ENCODE results near the gene ITGB5.
"Not testable (repeated sequence)": the region's sequence is repeated elsewhere in the genome, so short reads cannot be mapped to it uniquely, and the experiment has no call there.

ITGB5 gene

DNA sequence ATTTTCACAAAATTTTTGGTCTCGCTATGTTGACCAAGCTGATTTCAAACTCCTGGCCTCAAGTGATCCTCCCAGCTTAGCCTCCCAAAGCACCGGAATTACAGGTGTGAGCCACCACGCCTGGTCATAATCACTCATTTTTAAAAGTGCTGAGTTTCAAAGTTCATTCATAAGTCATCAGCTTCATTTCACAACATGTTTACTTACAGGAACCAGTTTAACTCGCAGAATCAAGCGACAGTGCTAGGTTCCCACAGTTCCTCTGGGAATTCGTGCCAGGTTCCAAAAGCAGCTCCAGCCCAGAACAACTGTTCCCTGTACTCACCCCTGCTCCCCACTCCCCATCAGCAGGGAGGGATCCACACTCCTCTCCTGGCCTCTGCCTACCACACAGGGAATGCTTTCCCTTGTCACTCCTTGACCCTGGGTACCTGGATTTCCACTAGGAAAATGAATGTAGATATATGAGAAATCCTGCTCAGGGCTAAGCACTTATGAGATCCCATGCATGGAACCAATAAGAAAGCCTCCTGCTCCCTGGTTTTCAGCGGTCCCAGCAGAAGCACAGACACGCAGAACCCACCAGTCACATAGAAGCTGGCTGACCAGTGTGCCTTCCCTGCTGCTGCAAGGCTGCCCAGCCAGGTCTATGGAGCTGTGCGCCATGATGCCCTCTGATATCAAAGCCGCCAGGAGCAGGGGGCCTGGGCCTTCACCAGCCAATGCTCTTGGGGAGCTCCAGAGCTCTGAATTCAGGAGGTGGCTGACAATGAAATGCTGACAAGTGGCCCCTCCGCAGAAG is 72.3 kb downstream of the ITGB5 start:
- no peak for DNase-seq (ENCODE audit: low read depth)

DNA sequence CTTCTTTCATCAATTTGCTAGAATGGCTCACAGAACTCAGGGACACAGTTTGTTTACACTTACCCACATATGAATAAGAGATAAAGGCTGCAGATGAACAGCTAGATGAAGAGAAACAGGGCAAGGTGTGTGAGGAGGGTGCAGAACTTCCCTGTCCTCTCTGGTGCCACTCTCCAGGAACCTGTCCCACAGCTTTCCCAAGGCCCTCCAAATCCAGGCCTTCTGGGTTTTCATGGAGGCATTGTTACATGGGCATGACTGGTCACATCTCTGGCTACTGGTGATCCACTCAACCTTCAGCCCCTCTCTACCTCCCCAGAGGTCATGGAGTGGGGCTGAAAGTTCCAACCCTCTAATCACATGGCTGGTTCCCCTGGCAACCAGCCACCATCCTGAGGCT is 73.6 kb downstream of the ITGB5 start:
- no peak for DNase-seq (ENCODE audit: low read depth)

DNA sequence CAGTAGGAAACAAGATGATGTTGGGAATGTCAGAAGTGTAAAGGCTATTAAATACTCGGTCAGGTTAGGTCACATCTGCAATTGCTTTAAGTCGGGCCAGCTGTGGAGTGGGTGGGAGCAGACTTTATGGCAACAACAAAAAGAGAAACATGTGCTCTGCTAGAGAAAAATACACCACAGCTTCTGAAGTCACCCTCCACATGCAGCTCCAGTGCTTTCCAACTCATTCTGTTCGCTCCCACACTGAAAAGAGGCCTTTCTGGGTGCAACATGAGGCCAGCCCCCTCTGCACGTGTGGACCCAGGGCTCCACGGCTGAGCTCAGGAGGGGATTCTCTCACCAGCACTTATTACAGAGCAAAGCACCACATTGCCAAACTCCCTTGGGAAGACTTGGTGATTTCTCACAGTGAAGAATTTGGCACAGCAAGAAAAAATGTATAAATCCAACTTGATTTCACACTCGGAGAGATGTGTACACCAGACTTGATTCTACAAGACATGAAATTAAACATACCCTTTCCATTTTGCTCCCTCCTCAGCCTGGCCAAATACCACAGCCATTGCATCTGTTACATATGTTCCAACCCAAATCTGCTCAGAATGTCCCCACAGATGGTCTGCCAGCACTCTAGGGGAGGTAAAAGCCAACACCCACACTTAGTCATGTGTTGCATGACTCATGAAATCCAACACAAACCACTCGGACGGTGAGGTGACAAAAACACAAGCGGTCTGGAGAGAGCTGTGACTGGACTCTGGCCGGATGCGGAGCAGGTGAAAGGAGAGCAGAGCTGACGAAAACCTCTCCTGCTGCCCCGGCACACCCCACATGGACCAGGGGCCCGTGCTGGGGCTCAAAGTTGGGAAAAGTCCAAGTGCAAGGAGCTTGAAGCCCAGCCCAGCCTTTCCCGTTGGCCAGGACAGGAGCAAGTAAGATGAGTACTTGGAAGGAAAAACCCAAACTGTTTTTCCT is 74.6 kb downstream of the ITGB5 start:
- DNase-seq (ENCODE audit: low read depth), result no peak

DNA sequence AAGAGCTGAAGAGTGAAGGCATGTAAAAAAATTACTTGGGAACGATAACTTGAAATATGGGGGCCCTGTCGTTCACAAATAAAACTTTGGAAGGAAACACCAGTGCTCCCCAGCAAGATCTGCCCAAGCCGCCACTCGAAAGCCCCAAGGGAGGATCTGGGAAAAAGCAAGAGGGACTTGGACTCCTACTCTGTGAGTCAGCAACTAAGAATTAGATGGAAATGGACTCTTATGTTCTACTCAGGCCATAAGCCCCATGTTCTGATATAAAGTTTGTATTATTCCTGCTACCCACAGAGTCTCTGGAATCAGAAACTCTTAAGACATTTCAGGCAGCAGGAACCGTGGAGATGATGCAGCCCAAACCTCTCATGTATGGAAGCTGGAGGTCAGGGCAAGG is 75.7 kb downstream of the ITGB5 start:
- DNase-seq (ENCODE audit: low read depth), result no peak

DNA sequence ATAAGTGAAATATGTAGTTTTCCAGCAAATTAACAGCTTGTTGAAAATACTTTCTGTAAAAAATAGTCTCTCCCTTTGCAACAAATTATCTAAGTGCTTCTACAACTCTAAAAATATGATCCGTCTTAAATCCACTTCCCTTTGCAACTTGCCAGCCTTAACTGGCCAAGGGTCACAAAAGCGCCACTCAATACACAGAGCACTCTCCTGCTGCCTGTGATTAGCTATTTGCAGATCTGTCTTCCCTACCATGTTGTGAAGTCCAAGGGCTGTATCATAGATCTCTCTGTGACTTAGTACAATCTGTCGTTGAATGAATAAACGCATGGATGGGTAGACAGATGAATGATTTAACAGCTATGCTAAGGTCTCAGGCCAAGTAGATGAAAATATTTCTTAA is 76.2 kb downstream of the ITGB5 start:
- no peak for DNase-seq (ENCODE audit: low read depth)

DNA sequence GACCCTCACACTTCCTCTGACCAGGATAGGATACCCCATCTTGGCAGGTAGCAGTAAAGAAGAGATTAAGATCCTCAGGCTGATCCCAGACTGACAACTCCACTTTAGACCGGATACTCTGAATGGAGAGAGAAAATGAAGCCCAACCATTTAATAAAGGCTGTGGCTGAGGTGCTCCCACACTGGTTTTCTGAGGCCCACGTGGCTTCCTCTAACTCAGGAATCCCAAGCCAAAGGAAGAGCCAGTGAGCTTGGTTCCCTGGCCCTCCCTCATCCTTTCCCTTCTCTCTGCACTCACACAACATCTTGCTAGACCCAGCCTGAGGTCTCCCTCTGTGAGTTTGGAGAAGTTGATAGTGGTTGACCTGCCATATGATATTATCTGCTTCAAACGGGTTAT is 78.1 kb downstream of the ITGB5 start:
- no peak for DNase-seq (ENCODE audit: low read depth)

DNA sequence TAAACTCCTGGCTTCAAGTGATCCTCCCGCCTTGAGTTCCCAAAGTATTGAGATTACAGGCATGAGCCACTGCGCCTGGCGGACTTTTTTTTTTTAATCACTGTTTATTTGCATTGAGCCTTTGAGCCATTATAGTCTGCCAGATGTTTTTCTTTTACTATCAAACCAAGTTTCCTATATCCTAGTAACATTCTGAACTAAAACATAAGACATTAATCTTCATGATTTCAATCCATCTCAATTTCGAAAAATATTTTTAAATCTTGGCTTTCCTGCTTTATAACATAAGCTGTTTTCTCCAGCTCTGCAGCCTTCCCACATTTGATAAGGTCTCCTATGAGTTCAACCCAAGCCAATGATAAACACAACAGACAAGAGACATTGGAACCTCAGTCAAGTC is 81.5 kb downstream of the ITGB5 start:
- no peak for DNase-seq (ENCODE audit: low read depth)

GRCh38 chr3:124804875-124805274 is 82.3 kb downstream of the ITGB5 start:
- DNase-seq (ENCODE audit: low read depth), result no peak

DNA sequence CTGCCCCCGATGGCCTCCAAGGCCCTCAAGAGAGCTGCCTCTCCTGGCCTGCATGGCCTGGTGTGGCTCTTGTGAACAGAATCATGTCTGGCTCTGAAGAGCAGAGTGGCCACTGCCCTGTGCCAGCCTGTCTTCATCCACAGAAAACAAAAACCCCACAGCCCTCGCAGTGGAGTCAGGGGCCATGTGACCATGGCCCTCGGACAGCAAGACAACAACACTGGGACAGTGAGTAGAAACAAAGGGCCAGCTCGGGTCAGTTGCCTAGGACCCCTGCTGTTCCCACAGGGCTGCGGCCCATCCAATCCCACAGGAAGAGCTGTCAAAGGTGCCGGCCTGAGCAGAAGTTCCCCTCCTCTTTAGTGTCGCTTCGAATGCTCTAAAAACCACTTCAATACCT is 84.5 kb downstream of the ITGB5 start:
- DNase-seq (ENCODE audit: low read depth), result no peak

DNA sequence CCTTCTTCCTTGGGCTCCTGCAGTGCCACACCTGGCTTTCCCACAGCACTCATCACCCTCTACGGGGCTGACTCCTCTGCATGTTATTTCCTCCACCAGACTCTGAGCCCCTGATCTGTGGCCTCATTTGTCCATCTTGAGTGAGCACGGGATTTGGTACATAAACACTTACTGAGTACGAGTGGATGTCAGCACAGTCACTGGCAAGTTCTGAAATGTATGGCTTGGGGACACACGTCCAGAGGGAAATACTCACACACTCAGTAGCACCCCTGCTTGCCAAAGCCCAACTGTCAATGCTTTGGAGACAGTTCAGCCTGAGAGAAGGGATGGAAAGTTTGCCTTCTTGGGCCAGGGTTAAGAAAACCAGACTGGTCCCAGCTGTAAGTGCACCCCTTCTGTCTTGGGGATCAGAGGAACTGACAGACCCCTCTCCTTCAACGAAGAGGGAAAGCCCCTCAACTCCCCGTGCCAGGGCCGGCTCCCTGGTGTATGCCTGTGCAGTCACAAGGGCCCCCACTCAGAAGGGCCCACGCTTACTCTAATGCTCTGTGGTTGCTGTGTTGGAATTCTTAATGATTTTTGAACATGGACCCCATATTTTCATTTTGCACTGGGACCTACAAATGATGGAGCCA is 85.0 kb downstream of the ITGB5 start:
- no peak for DNase-seq (ENCODE audit: low read depth)

DNA sequence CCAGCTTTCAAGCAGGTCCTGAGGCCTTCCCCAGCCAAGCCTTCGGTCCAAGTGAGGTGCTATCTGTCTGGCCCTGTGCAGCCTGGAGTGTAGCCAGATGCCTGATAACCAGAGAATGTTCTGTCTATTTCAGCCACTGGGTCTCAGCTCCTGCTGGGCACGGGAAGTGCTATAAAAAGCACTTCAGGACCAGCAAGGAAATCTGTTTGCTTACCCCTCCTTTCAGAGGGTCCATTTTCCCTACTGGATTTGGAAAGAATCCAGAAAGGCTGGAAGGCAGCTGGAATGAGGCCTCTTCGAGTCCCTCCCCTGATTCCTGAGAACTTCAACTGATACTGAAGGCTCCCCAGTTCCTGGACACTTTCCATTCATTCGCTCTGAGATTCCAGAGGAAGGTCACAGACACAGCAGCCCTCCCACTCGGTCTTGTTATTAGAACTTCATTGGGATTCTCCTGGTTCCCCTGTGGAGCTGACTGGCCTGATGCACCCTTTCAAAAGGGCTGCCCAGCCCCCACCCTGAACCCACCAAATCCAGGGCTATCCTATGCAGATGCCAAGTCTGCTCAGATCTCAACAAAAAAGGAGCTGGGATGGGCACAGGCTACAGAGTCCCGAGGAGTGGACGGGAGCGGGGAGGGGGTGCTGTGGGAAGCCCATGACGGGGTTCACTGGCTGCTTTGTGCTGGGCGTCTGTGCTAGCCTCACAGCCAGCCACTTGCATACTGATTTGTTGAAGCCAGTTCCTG is 86.5 kb downstream of the ITGB5 start:
- no peak for DNase-seq (ENCODE audit: low read depth)

GRCh38 chr3:124800076-124800475 is 87.1 kb downstream of the ITGB5 start:
- no peak for DNase-seq (ENCODE audit: low read depth)

DNA sequence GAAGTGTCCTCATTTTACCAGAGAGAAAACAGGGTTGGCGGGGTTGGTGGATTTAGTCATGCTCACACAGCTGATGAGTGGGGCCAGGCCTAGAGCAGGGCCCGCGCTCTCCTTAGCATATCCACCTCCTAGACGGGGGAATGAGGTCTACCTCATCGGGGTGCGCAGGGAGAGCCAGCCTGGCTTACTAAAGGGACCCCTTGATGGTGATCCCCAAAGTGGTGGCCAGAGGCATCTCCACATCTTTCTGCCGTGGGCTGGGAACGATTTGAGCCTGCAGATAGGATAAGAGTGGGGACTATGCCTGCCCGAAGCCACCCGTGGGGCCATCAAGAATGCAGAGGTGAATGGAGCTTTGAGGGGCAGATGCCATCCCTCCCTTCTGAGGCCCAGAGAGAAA is 87.5 kb downstream of the ITGB5 start:
- no peak for DNase-seq (ENCODE audit: low read depth)

GRCh38 chr3:124797426-124797945 is 89.7 kb downstream of the ITGB5 start:
- no peak for DNase-seq (ENCODE audit: low read depth)

- DNase-seq (ENCODE audit: low read depth), result no peak
Measured at GRCh38 chr3:124796477-124796876, 90.7 kb downstream of the ITGB5 start.

GRCh38 chr3:124793054-124793739 is 94.0 kb downstream of the ITGB5 start:
- DNase-seq (ENCODE audit: low read depth), result no peak

DNA sequence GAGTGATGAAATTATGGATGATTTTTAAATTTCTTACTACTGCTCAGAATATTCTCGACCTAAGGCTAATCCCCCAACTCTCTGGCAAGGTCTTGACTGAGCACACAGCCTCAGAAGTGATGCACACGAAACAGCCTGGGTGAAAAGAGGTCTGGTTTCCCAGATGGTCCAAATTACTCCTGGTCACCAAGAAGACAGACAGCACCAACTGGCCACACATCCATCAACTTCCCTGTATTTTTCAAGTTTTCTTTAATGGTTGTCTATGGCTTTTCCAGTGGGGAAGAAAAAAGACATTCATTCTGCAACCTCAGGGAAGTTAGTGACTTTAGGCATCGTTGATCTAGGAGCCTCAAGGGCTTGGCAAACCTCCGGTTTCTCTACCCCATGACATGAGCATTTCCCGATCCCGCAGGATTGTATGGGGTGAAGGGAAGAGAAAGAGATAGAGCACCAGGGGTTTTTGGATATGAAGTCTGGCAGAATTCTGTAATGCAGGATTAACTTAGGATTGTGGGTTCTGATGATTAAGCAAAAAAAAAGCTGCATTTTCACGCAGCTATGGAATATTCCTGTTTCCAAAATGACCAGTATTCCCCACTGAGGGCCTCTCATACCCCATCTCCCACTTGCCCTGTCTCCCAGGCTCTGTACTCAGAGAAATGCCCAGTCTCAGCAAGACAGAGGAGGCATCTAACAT is 94.7 kb downstream of the ITGB5 start:
- DNase-seq (ENCODE audit: low read depth), result no peak

DNA sequence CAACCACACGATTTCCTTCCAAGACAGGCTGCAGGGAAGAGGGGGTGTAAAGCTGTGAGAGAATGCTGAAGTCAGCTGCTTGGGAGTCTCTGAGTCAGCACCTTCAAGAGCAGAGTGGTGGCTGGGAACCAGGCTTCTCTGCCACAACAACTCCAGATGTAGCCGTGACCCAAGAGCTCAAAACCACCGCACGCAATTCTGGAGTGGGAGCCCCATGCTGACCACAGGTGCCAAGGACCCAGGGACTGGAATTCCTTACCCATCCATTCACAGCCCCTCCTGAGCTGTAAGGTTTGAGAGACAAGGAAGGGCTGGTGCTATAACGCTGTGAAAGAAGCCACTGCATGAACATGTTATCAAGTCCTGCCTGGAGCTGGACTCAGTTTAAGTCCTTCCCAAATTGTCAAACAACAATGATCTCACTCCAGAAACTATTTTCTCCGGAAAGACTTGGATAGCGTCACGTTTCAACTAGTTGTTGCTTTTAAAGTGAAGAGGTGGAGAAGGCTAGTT is 95.5 kb downstream of the ITGB5 start:
- DNase-seq (ENCODE audit: low read depth), result no peak

DNA sequence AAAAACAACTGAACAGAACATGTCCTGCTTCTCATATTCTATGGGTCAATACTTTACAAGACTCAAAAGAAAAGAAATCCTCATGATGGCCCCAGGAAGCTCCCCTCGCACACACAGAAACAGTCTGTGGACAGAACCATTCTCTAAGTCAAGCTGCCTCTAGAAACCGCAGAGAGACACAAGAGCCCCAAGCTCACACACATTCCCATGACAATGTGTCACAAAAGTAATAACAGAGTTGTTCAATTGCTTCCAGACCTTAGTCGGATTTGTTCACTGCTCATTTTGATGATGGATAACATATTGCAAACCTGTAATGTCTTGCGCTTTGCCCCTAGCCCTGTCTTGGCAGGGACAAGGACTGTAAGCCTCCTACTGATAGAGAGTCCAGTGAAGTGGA is 96.0 kb downstream of the ITGB5 start:
- no peak for DNase-seq (ENCODE audit: low read depth)

DNA sequence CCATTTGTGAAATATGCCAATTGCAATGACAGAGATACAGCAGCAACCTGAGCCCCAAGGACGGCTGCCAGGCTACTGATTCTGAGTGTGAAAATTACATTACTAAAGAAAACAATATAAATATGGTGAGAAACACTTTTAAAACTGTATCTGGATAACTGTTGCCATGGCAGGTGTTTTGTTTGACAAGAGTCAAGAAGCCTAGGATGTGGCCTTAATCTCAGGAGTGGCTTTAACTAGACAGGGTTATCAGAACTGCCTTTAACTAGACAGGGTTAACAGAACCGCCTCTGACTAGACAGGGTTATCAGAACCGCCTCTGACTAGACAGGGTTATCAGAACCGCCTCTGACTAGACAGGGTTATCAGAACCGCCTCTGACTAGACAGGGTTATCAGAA is 98.1 kb downstream of the ITGB5 start:
- not testable (repeated sequence) for DNase-seq (ENCODE audit: low read depth)

Data from activated T-helper 9 cell treated with anti-CD3 and anti-CD28 coated beads, Interleukin-2, amount 50 U/mL, for 16 hours (primary cell).